Upper lobe of left lung (tissue), 4 donors: ENCODE results near the gene RPS4Y2.

Experiments
- CTCF ChIP-seq, 6 experiments: fragments of 450-650 bp in 4 of 6; fragments of 200-600 bp in 2 of 6; sonication (generic) in 2 of 6; IDR thresholded peaks; one replicate each; pipeline ENCODE4 v1.5.1; 2016 to 2019; ENCODE audit warnings: antibody characterized with exemption in 6 of 6
- EP300 ChIP-seq, 4 donors: sonication (generic); formaldehyde crosslinking; IDR thresholded peaks; one replicate each; pipeline ENCODE4 v1.5.1; 2017; ENCODE audit warnings: antibody characterized with exemption in 4 of 4, control low read depth in 2 of 4

GRCh38 chrY:20714391-20714790, 41.5 kb upstream of the RPS4Y2 start:
- TF ChIP-seq CTCF (IDR thresholded peaks at IDR 0.05) (no peak), EP300 (IDR thresholded peaks at IDR 0.05) (no peak)
